Measurements from ENCODE around the gene AIG1.

GRCh38 chr6:143251288-143251687 is 190.6 kb downstream of the AIG1 start:
- TF ChIP-seq CTCF (IDR thresholded peaks at IDR 0.05; ENCODE audit: low read length): no peak
- TF ChIP-seq EZH2 (optimal IDR thresholded peaks at IDR 0.05; ENCODE audit: low read depth, low read length): no peak
- TF ChIP-seq EZH2phosphoT487 (IDR thresholded peaks at IDR 0.05; ENCODE audit: low read length): no peak

All from MM.1S (cell line).